H9 (cell line): ENCODE measurements around the gene ENO1. TPM values are rescaled to one million over a fixed set of nuclear protein-coding genes. Genes with fewer than 3 reads are reported as not detected.
"Not testable (repeated sequence)": the region's sequence is repeated elsewhere in the genome, so short reads cannot be mapped to it uniquely, and the experiment has no call there.

Source experiments
- DNase-seq: peaks from one replicate; pipeline ENCODE4 v3.0.0-alpha.2; 2017
- H2AFZ ChIP-seq: one replicate; pipeline ENCODE4 v1.6.1; 2013; ENCODE audit warnings: mild to moderate bottlenecking, low read length, control low read depth, moderate library complexity
- H2AK5ac ChIP-seq: 2 replicates; pipeline ENCODE4 v1.6.1; 2013; ENCODE audit warnings: low read length, control low read depth, mixed read lengths; ENCODE audit not compliant: insufficient read length
- H2BK120ac ChIP-seq: one replicate; pipeline ENCODE4 v1.6.1; 2013; ENCODE audit warnings: low read depth, mild to moderate bottlenecking, low read length, control low read depth, inconsistent platforms; ENCODE audit not compliant: poor library complexity, severe bottlenecking
- H2BK12ac ChIP-seq: 2 replicates; pipeline ENCODE4 v1.6.1; 2013; ENCODE audit warnings: low read length, control low read depth, mixed read lengths, low read depth; ENCODE audit not compliant: insufficient read length
- H2BK15ac ChIP-seq: 2 replicates; pipeline ENCODE4 v1.6.1; 2013; ENCODE audit warnings: low read depth, low read length, control low read depth
- H2BK20ac ChIP-seq: one replicate; pipeline ENCODE4 v1.6.1; 2013; ENCODE audit warnings: low read depth, mild to moderate bottlenecking, low read length, control low read depth, inconsistent platforms; ENCODE audit not compliant: poor library complexity, severe bottlenecking
- H2BK5ac ChIP-seq: 2 replicates; pipeline ENCODE4 v1.6.1; 2013; ENCODE audit warnings: low read length, control low read depth, mixed read lengths; ENCODE audit not compliant: insufficient read length
- H3K14ac ChIP-seq: 2 replicates; pipeline ENCODE4 v1.6.1; 2013; ENCODE audit warnings: low read length, control low read depth; ENCODE audit not compliant: insufficient read depth
- H3K18ac ChIP-seq: 2 replicates; pipeline ENCODE4 v1.6.1; 2013; ENCODE audit warnings: low read depth, mild to moderate bottlenecking, mixed read lengths, low read length, control low read depth; ENCODE audit not compliant: insufficient read length
- H3K23ac ChIP-seq: 2 replicates; pipeline ENCODE4 v1.6.1; 2013; ENCODE audit warnings: low read length, control low read depth, mixed read lengths, low read depth; ENCODE audit not compliant: insufficient read length
- H3K23me2 ChIP-seq: 2 replicates; pipeline ENCODE4 v1.6.1; 2013; ENCODE audit warnings: low read depth, mild to moderate bottlenecking, mixed read lengths, low read length, control low read depth; ENCODE audit not compliant: insufficient read length, poor library complexity, severe bottlenecking
- H3K27ac ChIP-seq: 2 replicates; pipeline ENCODE4 v1.5.1; 2013; ENCODE audit warnings: low read length, control low read depth, mixed read lengths, low read depth; ENCODE audit not compliant: insufficient read length
- H3K27me3 ChIP-seq: 2 replicates; pipeline ENCODE4 v1.6.1; 2013; ENCODE audit warnings: low read length, control low read depth, inconsistent platforms; ENCODE audit not compliant: insufficient read depth
- H3K4ac ChIP-seq: 2 replicates; pipeline ENCODE4 v1.6.1; 2013; ENCODE audit warnings: low read depth, mild to moderate bottlenecking, control low read depth, inconsistent platforms, low read length, moderate library complexity
- H3K4me1 ChIP-seq: 2 replicates; pipeline ENCODE4 v1.6.1; 2013; ENCODE audit warnings: low read length, control low read depth, inconsistent platforms; ENCODE audit not compliant: insufficient read depth
- H3K4me2 ChIP-seq: 2 replicates; pipeline ENCODE4 v1.6.1; 2013; ENCODE audit warnings: low read length, control low read depth, mixed read lengths; ENCODE audit not compliant: insufficient read length, insufficient read depth
- H3K56ac ChIP-seq: 2 replicates; pipeline ENCODE4 v1.6.1; 2013; ENCODE audit warnings: low read depth, mild to moderate bottlenecking, mixed read lengths, low read length, control low read depth; ENCODE audit not compliant: insufficient read length
- H3K79me1 ChIP-seq: 2 replicates; pipeline ENCODE4 v1.6.1; 2013; ENCODE audit warnings: low read depth, mild to moderate bottlenecking, moderate library complexity, low read length, control low read depth, inconsistent platforms; ENCODE audit not compliant: insufficient read depth, poor library complexity, severe bottlenecking
- H3K79me2 ChIP-seq: 2 replicates; pipeline ENCODE4 v1.6.1; 2013; ENCODE audit warnings: low read length, control low read depth, inconsistent platforms; ENCODE audit not compliant: insufficient read depth
- H3K9ac ChIP-seq: 2 replicates; pipeline ENCODE4 v1.6.1; 2013; ENCODE audit warnings: low read length, control low read depth, mixed read lengths; ENCODE audit not compliant: insufficient read length; ENCODE audit errors: extremely low read depth
- H3K9me3 ChIP-seq: one replicate; pipeline ENCODE4 v1.6.1; 2013; ENCODE audit warnings: low read depth, low read length, inconsistent platforms; ENCODE audit not compliant: control insufficient read depth
- H3T11ph ChIP-seq: one replicate; pipeline ENCODE4 v1.6.1; 2013; ENCODE audit warnings: mild to moderate bottlenecking, low read length, control low read depth, inconsistent platforms
- H4K20me1 ChIP-seq: one replicate; pipeline ENCODE4 v1.6.1; 2013; ENCODE audit not compliant: control insufficient read depth, insufficient read length, insufficient read depth
- H4K5ac ChIP-seq: 2 replicates; pipeline ENCODE4 v1.6.1; 2013; ENCODE audit warnings: low read depth, mild to moderate bottlenecking, mixed read lengths, low read length, control low read depth; ENCODE audit not compliant: insufficient read length
- H4K8ac ChIP-seq: replicated peaks from 2 replicates; pipeline ENCODE4 v1.6.1; 2013; ENCODE audit warnings: low read length, control low read depth, mixed read lengths, low read depth; ENCODE audit not compliant: insufficient read length
- H4K91ac ChIP-seq: 2 replicates; pipeline ENCODE4 v1.6.1; 2013; ENCODE audit warnings: low read depth, mild to moderate bottlenecking, moderate library complexity, mixed read lengths, low read length, control low read depth; ENCODE audit not compliant: insufficient read length
- H3K27ac Mint-ChIP-seq, 3 experiments: 2 replicates in 2 of 3; 3 replicates in 1 of 3; pipeline ENCODE4 v1.8.0; 2020 to 2021; ENCODE audit warnings: mixed read lengths in 3 of 3, mild to moderate bottlenecking in 1 of 3, moderate library complexity in 1 of 3
- H3K27me3 Mint-ChIP-seq: 2 replicates; pipeline ENCODE4 v1.8.0; 2021; ENCODE audit warnings: low read depth, mild to moderate bottlenecking, moderate library complexity, mixed read lengths
- H3K36me3 Mint-ChIP-seq, 3 experiments: 2 replicates in 2 of 3; 3 replicates in 1 of 3; pipeline ENCODE4 v1.8.0; 2020 to 2021; ENCODE audit warnings: low read depth in 3 of 3, mixed read lengths in 3 of 3; ENCODE audit not compliant: insufficient read depth in 1 of 3
- H3K4me1 Mint-ChIP-seq, 2 experiments: 2 replicates each; pipeline ENCODE4 v1.8.0; 2020; ENCODE audit warnings: mixed read lengths in 2 of 2
- H3K4me3 Mint-ChIP-seq, 2 experiments: 2 replicates in 1 of 2; 3 replicates in 1 of 2; pipeline ENCODE4 v1.8.0; 2020 to 2021; ENCODE audit warnings: mild to moderate bottlenecking in 2 of 2, mixed read lengths in 2 of 2, moderate library complexity in 1 of 2
- H3K9me3 Mint-ChIP-seq, 2 experiments: 2 replicates in 1 of 2; 3 replicates in 1 of 2; pipeline ENCODE4 v1.8.0; 2020; ENCODE audit warnings: mild to moderate bottlenecking in 2 of 2, mixed read lengths in 2 of 2, moderate library complexity in 1 of 2
- CTCF ChIP-seq: fragments of 200-600 bp; sonication (generic); conservative IDR thresholded peaks from 3 replicates; pipeline ENCODE4 v1.8.0; 2021; ENCODE audit warnings: antibody characterized with exemption, mild to moderate bottlenecking
- whole genome bisulfite sequencing: extraction: QIAGEN DNeasy Blood & Tissue Kit; methylation state at CpG from one replicate; pipeline ENCODE4 v1.1.7; 2013; ENCODE audit warnings: missing lambda C conversion rate, low lambda C conversion rate, mixed read lengths; ENCODE audit not compliant: insufficient read length; ENCODE audit errors: extremely low coverage; 5-methylcytosine and 5-hydroxymethylcytosine counted together
- total RNA-seq: library from RNA; stranded (reverse); gene quantifications from 2 replicates; pipeline ENCODE4 v1.2.1, GENCODE V29; 2021

The ENO1 gene
- total RNA-seq, 1 experiment from 2014 or later = 1,781 TPM

- H2AK5ac ChIP-seq = no peak overlapping the region
Observed at GRCh38 chr1:8902765-8903164, 24.3 kb upstream of the ENO1 start.

GRCh38 chr1:8900684-8901083, 22.2 kb upstream of the ENO1 start:
- not testable (repeated sequence) for H4K20me1 ChIP-seq, H3K56ac ChIP-seq, H2AK5ac ChIP-seq, H3K9me3 ChIP-seq, H3K23me2 ChIP-seq, H2BK120ac ChIP-seq, H3K4me1 ChIP-seq, H3K27me3 ChIP-seq, H2BK12ac ChIP-seq, H3T11ph ChIP-seq, H3K9me3 Mint-ChIP-seq, H3K79me2 ChIP-seq, H2AFZ ChIP-seq, H3K4ac ChIP-seq, H2BK5ac ChIP-seq, H2BK20ac ChIP-seq, H3K79me1 ChIP-seq, H2BK15ac ChIP-seq, DNase-seq, H4K5ac ChIP-seq, H3K27ac Mint-ChIP-seq, H3K4me1 Mint-ChIP-seq, H3K4me3 Mint-ChIP-seq, H3K18ac ChIP-seq, H3K4me2 ChIP-seq, H3K36me3 Mint-ChIP-seq, H3K27me3 Mint-ChIP-seq, H3K9ac ChIP-seq, H3K27ac ChIP-seq, H4K91ac ChIP-seq, H3K14ac ChIP-seq, H3K23ac ChIP-seq, H4K8ac ChIP-seq
- no CpG with 5 or more reads among the region's 4 CpGs for WGBS

More at GRCh38 chr1:8902765-8903164, 24.3 kb upstream of the ENO1 start:
- H3K4me1 Mint-ChIP-seq = peaks cover 10 to 11% of the 10 kb centered on the region in 2 experiments
- H3K27ac Mint-ChIP-seq = no peak overlapping the region
- H3K4me3 Mint-ChIP-seq = no peak overlapping the region
- H3K36me3 Mint-ChIP-seq = peaks cover 0 to 5% (median 0%) of the 10 kb centered on the region in 3 experiments; a peak in 3 of 7 replicates
- H3K4me2 ChIP-seq = no peak overlapping the region
- no peaks in the 10 kb centered on the region for H3K27me3 ChIP-seq
- no peak overlapping the region for H2BK12ac ChIP-seq
- peaks cover 3% of the 10 kb centered on the region; the same call in 1 of the 2 replicates for H3K27me3 Mint-ChIP-seq
- no peak overlapping the region for H3K23ac ChIP-seq
- peaks cover 8% of the 10 kb centered on the region in 2 experiments; a peak in 3 of 5 replicates for H3K9me3 Mint-ChIP-seq
- H3K9me3 ChIP-seq = no peaks in the 10 kb centered on the region
- H4K20me1 ChIP-seq = no peaks in the 10 kb centered on the region
- no peaks in the 10 kb centered on the region for H3K79me2 ChIP-seq
- no peak overlapping the region for H2BK5ac ChIP-seq
- H4K8ac ChIP-seq = no peak overlapping the region
- H4K5ac ChIP-seq = no peak overlapping the region
- WGBS = no CpG with 5 or more reads among the region's 5 CpGs
- H4K91ac ChIP-seq = no peak overlapping the region
- H3K4ac ChIP-seq = no peak overlapping the region
- H3K14ac ChIP-seq = no peak overlapping the region
- no peak overlapping the region for H2BK120ac ChIP-seq
- no peaks in the 10 kb centered on the region for H3K4me1 ChIP-seq
- H3K18ac ChIP-seq = no peak overlapping the region
- TF ChIP-seq CTCF = no peak
- H2BK20ac ChIP-seq = no peak overlapping the region
- no peak for DNase-seq
- H3K27ac ChIP-seq = no peak overlapping the region
- H3K9ac ChIP-seq = no peak overlapping the region
- H3T11ph ChIP-seq = no peak overlapping the region
- H3K23me2 ChIP-seq = no peaks in the 10 kb centered on the region
- no peak overlapping the region for H2BK15ac ChIP-seq
- no peak overlapping the region for H3K56ac ChIP-seq
- no peaks in the 10 kb centered on the region for H3K79me1 ChIP-seq
- H2AFZ ChIP-seq = no peak overlapping the region
